Keratinocyte (primary cell): Measurements from ENCODE around the gene KLHL29. TPM values are rescaled to one million over a fixed set of nuclear protein-coding genes. Genes with fewer than 3 reads are reported as not detected.

ENCODE experiments used
- DNase-seq: peaks from one replicate; pipeline ENCODE4 v3.0.0-alpha.2; 2011; ENCODE audit warnings: low read depth, missing footprints, low spot score
- FAIRE-seq: peaks from 2 replicates; lab custom pipeline; 2011; peaks lifted over from hg19 to GRCh38; lab: Jason Lieb, UNC
- H2AFZ ChIP-seq: 2 replicates; pipeline ENCODE4 v1.6.0; 2012; ENCODE audit warnings: low read length, control low read depth, inconsistent platforms; ENCODE audit not compliant: control insufficient read depth
- H3K27ac ChIP-seq: 2 replicates; pipeline ENCODE4 v1.5.1; 2011; ENCODE audit warnings: low read length; ENCODE audit not compliant: control insufficient read depth, insufficient read depth
- H3K27me3 ChIP-seq: 3 replicates; pipeline ENCODE4 v1.6.0; 2011; ENCODE audit warnings: low read length; ENCODE audit not compliant: control insufficient read depth, insufficient read depth; ENCODE audit errors: extremely low read depth
- H3K36me3 ChIP-seq, 2 experiments: 2 replicates in 1 of 2; 3 replicates in 1 of 2; pipeline ENCODE4 v1.5.1; 2011; ENCODE audit warnings: low read length in 2 of 2, mild to moderate bottlenecking in 1 of 2; ENCODE audit not compliant: control insufficient read depth in 2 of 2, insufficient read depth in 2 of 2; ENCODE audit errors: extremely low read depth in 1 of 2
- H3K4me1 ChIP-seq: 3 replicates; pipeline ENCODE4 v1.5.1; 2011; ENCODE audit warnings: low read length; ENCODE audit not compliant: control insufficient read depth, insufficient read depth; ENCODE audit errors: extremely low read depth
- H3K4me2 ChIP-seq: 3 replicates; pipeline ENCODE4 v1.6.0; 2011; ENCODE audit warnings: low read depth, low read length; ENCODE audit not compliant: control insufficient read depth, insufficient read depth; ENCODE audit errors: extremely low read depth
- H3K4me3 ChIP-seq, 3 experiments: fragments of 200-600 bp in 1 of 3; sonication (generic) in 1 of 3; 2 replicates in 2 of 3; 3 replicates in 1 of 3; pipeline ENCODE4 v1.5.1; 2011 to 2016; ENCODE audit warnings: low read length in 3 of 3, mild to moderate bottlenecking in 3 of 3, control low read depth in 2 of 3, inconsistent platforms in 1 of 3, low read depth in 1 of 3, mixed read lengths in 1 of 3, mixed run types in 1 of 3, moderate library complexity in 1 of 3; ENCODE audit not compliant: control insufficient read depth in 2 of 3, insufficient read depth in 2 of 3; ENCODE audit errors: extremely low read depth in 1 of 3
- H3K79me2 ChIP-seq: 2 replicates; pipeline ENCODE4 v1.6.0; 2012; ENCODE audit warnings: low read length; ENCODE audit not compliant: control insufficient read depth, insufficient read depth
- H3K9ac ChIP-seq: 3 replicates; pipeline ENCODE4 v1.6.0; 2011; ENCODE audit warnings: low read length; ENCODE audit not compliant: control insufficient read depth, insufficient read depth; ENCODE audit errors: extremely low read depth
- H3K9me1 ChIP-seq: 3 replicates; pipeline ENCODE4 v1.6.0; 2011; ENCODE audit warnings: low read length; ENCODE audit not compliant: control insufficient read depth, insufficient read depth; ENCODE audit errors: extremely low read depth
- H3K9me3 ChIP-seq: 2 replicates; pipeline ENCODE4 v1.5.1; 2012; ENCODE audit warnings: low read depth, low read length; ENCODE audit not compliant: control insufficient read depth
- H4K20me1 ChIP-seq: 3 replicates; pipeline ENCODE4 v1.6.0; 2011; ENCODE audit warnings: low read length; ENCODE audit not compliant: control insufficient read depth, insufficient read depth; ENCODE audit errors: extremely low read depth
- CTCF ChIP-seq, 3 experiments: IDR thresholded peaks in 1 of 3; conservative IDR thresholded peaks in 1 of 3; optimal IDR thresholded peaks in 1 of 3; 2 replicates in 2 of 3; 3 replicates in 1 of 3; pipeline versions ENCODE3 to v1.5.1; 2011; ENCODE audit warnings: low read length in 3 of 3, mild to moderate bottlenecking in 3 of 3, moderate library complexity in 2 of 3, control low read depth in 1 of 3, inconsistent platforms in 1 of 3; ENCODE audit not compliant: insufficient read depth in 2 of 3; ENCODE audit errors: extremely low read depth in 1 of 3
- EZH2 ChIP-seq: IDR thresholded peaks from one replicate; pipeline ENCODE4 v1.6.1; 2012; ENCODE audit warnings: inconsistent platforms, mild to moderate bottlenecking, low read length, moderate library complexity
- dilution Hi-C: fragments of 300-500 bp; cut with MboI; formaldehyde crosslinking; loops from one replicate; pipeline ENCODE4 v1.7.0; 2020; ENCODE audit warnings: low sequenced_read_pairs; ENCODE audit not compliant: extremely low pct_ligation_motif_present
- polyA plus RNA-seq, 5 experiments: library from polyadenylated mRNA; depleted of rRNA in 3 of 5; stranded (reverse) in 3 of 5; stranded (forward) in 1 of 5; unstranded in 1 of 5; fragments of >200 nt; gene quantifications; 1 replicate in 1 of 5; 2 replicates in 3 of 5; 3 replicates in 1 of 5; pipeline versions ENCODE4 v1.2.1 to v1.2.3, GENCODE V29; 2011 to 2012; ENCODE audit warnings: missing spikeins in 2 of 5, low read depth in 1 of 5, low replicate concordance in 1 of 5

KLHL29 gene
- polyA plus RNA-seq, 1 donor (not counting 4 experiments of a cell fraction or from before 2014, with no cell fraction given), result 4.7 TPM

DNA sequence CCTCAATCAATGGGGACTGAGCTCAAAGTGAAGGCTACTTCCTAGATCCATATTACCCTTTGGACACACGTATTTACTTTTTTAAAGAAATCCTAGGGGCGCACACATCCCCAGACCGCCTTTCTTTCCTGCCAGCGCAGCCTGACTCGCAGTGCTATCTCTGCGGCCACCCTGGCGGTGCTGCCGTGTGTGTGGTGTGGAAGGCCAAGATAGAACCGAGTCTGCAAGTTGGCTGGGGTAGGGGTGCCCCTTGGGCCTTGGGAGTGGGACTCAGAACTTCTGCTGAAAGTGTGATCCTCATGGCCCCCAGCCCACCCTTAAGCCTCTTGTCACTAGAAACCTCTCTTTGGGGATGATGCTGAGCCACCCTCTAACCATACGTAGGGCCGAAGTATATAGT is 143.7 kb downstream of the KLHL29 start:
- H3K4me2 ChIP-seq, result no peak overlapping the region
- no peak for FAIRE-seq
- no peak overlapping the region for H3K4me3 ChIP-seq
- H3K4me1 ChIP-seq, result peaks cover 32% of the 10 kb centered on the region
- H3K27me3 ChIP-seq, result no peaks in the 10 kb centered on the region
- no peaks in the 10 kb centered on the region for H4K20me1 ChIP-seq
- no peaks in the 10 kb centered on the region for H3K9me1 ChIP-seq
- no peak overlapping the region for H2AFZ ChIP-seq
- H3K9me3 ChIP-seq, result no peaks in the 10 kb centered on the region
- no peaks in the 10 kb centered on the region for H3K79me2 ChIP-seq
- DNase-seq, result no peak
- no peaks in the 10 kb centered on the region for H3K36me3 ChIP-seq
- no peak overlapping the region for H3K27ac ChIP-seq
- TF ChIP-seq EZH2 (no peak), CTCF (optimal IDR thresholded peaks at IDR 0.05 in 1 of 3, IDR thresholded peaks at IDR 0.05 in 1 of 3, conservative IDR thresholded peaks at IDR 0.05 in 1 of 3; ENCODE audit: extremely low read depth in 1 of 3, insufficient read depth in 2 of 3, low read length in 3 of 3) (no peak)
- dilution Hi-C loops, result no loop called here
- no peak overlapping the region for H3K9ac ChIP-seq

DNA sequence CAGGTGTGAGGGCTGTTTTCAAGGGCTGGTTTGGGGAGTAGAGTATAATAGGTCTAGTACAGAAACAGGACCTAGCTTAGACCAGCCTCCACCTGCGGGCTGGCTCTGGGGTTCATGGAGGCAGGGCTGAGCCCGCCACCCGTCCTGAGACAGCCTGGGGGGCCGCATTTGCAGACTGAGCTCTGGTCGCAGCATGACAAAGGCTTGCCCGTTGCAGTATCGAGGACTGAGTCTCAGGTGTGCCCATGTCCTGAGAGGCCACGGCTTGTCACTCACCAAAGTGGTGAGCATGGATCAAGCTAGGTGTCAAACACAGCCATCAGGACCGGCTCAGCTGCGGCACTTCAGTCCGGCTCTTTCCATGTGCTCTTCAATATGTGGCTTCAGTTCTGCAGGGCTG is 144.7 kb downstream of the KLHL29 start:
- Histone ChIP-seq H3K36me3 (no peaks in the 10 kb centered on the region), H3K4me3 (no peak overlapping the region), H3K9ac (no peak overlapping the region), H3K4me2 (no peak overlapping the region), H3K9me3 (no peaks in the 10 kb centered on the region), H2AFZ (no peak overlapping the region), H3K79me2 (no peaks in the 10 kb centered on the region), H3K27me3 (no peaks in the 10 kb centered on the region), H3K4me1 (peaks cover 22% of the 10 kb centered on the region), H4K20me1 (peaks cover 4% of the 10 kb centered on the region), H3K27ac (no peak overlapping the region), H3K9me1 (no peaks in the 10 kb centered on the region)
- no peak for DNase-seq
- FAIRE-seq, result no peak
- no peak for TF ChIP-seq CTCF (optimal IDR thresholded peaks at IDR 0.05 in 1 of 3, IDR thresholded peaks at IDR 0.05 in 1 of 3, conservative IDR thresholded peaks at IDR 0.05 in 1 of 3; ENCODE audit: extremely low read depth in 1 of 3, insufficient read depth in 2 of 3, low read length in 3 of 3)
- TF ChIP-seq EZH2, result no peak
- dilution Hi-C loops, result no loop called here
